ENCODE measurements around the gene OR5A2.

Gene OR5A2

DNA sequence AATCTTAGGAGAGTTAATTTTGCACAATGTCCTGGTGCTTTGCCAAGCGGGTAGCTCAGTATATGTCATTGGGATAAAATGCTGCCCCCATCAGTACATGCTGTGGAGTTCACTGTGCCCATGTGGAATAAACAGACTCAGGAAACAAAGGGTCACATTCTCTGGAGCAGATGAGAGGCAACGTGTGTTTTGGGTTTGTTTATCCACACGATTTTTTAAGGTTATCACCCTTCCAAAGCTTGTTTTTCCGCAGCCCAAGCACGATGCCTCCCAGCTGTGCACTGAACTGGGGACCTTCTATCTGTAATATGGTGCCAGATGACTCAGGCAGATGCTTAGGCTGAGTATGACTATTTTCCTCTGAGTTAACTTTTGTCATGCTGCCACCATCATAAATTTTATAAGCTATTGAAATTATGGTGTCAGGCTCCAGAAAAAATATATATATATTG is 37.0 kb upstream of the OR5A2 start:
- Histone ChIP-seq H3K36me3 (replicated peaks; ENCODE audit: insufficient read depth, low read length) (no peaks in the 10 kb centered on the region), H3K9ac (ENCODE audit: low read length) (no peak overlapping the region), H3K4me1 (ENCODE audit: low read length) (no peaks in the 10 kb centered on the region), H2AFZ (ENCODE audit: low read length) (no peak overlapping the region), H3K9me2 (replicated peaks; ENCODE audit: insufficient read depth, low read length) (no peaks in the 10 kb centered on the region), H3K4me3 (ENCODE audit: low read length) (no peak overlapping the region), H3K4me2 (ENCODE audit: low read depth, low read length) (no peak overlapping the region), H3K27ac (ENCODE audit: low read length) (no peak overlapping the region), H4K20me1 (ENCODE audit: insufficient read depth, low read length) (no peaks in the 10 kb centered on the region), H3K27me3 (replicated peaks; ENCODE audit: insufficient read depth, low read length) (no peaks in the 10 kb centered on the region), H3K79me2 (ENCODE audit: low read length) (no peaks in the 10 kb centered on the region), H3K9me3 (replicated peaks; ENCODE audit: insufficient read depth, low read length) (no peaks in the 10 kb centered on the region), H3F3A (ENCODE audit: insufficient read depth, low read length) (no peaks in the 10 kb centered on the region)
- DNase-seq: no peak
- TF ChIP-seq EZH2 (optimal IDR thresholded peaks at IDR 0.05; ENCODE audit: low read depth, low read length) (no peak), EZH2phosphoT487 (IDR thresholded peaks at IDR 0.05; ENCODE audit: low read length) (no peak)
- TF ChIP-seq, protein P1, sequence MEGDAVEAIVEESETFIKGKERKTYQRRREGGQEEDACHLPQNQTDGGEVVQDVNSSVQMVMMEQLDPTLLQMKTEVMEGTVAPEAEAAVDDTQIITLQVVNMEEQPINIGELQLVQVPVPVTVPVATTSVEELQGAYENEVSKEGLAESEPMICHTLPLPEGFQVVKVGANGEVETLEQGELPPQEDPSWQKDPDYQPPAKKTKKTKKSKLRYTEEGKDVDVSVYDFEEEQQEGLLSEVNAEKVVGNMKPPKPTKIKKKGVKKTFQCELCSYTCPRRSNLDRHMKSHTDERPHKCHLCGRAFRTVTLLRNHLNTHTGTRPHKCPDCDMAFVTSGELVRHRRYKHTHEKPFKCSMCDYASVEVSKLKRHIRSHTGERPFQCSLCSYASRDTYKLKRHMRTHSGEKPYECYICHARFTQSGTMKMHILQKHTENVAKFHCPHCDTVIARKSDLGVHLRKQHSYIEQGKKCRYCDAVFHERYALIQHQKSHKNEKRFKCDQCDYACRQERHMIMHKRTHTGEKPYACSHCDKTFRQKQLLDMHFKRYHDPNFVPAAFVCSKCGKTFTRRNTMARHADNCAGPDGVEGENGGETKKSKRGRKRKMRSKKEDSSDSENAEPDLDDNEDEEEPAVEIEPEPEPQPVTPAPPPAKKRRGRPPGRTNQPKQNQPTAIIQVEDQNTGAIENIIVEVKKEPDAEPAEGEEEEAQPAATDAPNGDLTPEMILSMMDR (IDR thresholded peaks at IDR 0.05; ENCODE audit: low read length): no peak

DNA sequence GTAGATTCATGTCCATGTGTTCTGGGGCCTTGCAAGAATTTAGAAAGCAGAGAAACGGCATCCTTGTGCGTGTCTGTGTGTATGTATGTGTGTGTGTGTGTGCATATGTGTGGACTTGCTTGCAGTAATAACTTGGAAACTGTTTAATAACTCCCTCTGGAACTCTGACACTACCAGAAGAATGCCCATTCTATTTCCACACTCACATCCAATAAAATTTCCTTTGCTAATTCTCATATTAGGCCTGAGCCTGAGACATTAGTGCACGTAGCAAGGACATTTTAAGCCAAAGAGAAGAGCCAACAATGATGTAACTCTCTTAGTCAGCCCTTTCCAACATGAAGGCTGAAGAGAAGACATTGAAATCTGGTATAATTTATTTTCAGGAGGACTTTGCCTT is 33.7 kb upstream of the OR5A2 start:
- no peaks in the 10 kb centered on the region for H3K36me3 ChIP-seq (replicated peaks; ENCODE audit: insufficient read depth, low read length)
- no peak overlapping the region for H3K9ac ChIP-seq (ENCODE audit: low read length)
- H3K4me2 ChIP-seq (ENCODE audit: low read depth, low read length): no peak overlapping the region
- H3K9me3 ChIP-seq (replicated peaks; ENCODE audit: insufficient read depth, low read length): no peaks in the 10 kb centered on the region
- no peak overlapping the region for H2AFZ ChIP-seq (ENCODE audit: low read length)
- H3K9me2 ChIP-seq (replicated peaks; ENCODE audit: insufficient read depth, low read length): no peaks in the 10 kb centered on the region
- H3K4me1 ChIP-seq (ENCODE audit: low read length): no peaks in the 10 kb centered on the region
- no peaks in the 10 kb centered on the region for H3F3A ChIP-seq (ENCODE audit: insufficient read depth, low read length)
- TF ChIP-seq EZH2phosphoT487 (IDR thresholded peaks at IDR 0.05; ENCODE audit: low read length) (no peak), EZH2 (optimal IDR thresholded peaks at IDR 0.05; ENCODE audit: low read depth, low read length) (no peak)
- TF ChIP-seq, protein P1 (IDR thresholded peaks at IDR 0.05; ENCODE audit: low read length): no peak
- H3K79me2 ChIP-seq (ENCODE audit: low read length): no peaks in the 10 kb centered on the region
- no peak overlapping the region for H3K4me3 ChIP-seq (ENCODE audit: low read length)
- H4K20me1 ChIP-seq (ENCODE audit: insufficient read depth, low read length): no peaks in the 10 kb centered on the region
- no peaks in the 10 kb centered on the region for H3K27me3 ChIP-seq (replicated peaks; ENCODE audit: insufficient read depth, low read length)
- DNase-seq: no peak
- H3K27ac ChIP-seq (ENCODE audit: low read length): no peak overlapping the region

DNA sequence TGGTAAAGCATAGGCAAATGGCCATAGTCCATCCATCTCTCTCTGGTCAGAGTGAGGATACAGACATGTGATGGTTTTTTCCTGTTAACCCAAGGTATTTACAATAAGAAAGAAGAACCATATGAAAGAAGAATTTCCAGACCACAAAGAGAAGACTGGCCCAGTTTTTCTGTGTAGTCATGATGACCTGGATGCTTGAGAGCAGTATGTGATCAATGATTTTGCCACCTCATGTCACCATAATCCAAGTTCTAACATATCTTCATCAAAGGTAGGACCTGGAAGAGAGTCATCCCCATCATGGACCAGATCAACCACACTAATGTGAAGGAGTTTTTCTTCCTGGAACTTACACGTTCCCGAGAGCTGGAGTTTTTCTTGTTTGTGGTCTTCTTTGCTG is 30.4 kb upstream of the OR5A2 start, which contains the start of gene OR4D6:
OR4D6 (plus strand) TSS at position 301 of the 400 bp plus-strand sequence; CDS start at position 301, 0 bp downstream.
- Histone ChIP-seq H3K27me3 (replicated peaks; ENCODE audit: insufficient read depth, low read length) (no peaks in the 10 kb centered on the region), H4K20me1 (ENCODE audit: insufficient read depth, low read length) (no peaks in the 10 kb centered on the region), H3K4me1 (ENCODE audit: low read length) (no peaks in the 10 kb centered on the region), H3K4me2 (ENCODE audit: low read depth, low read length) (no peak within 1 kb of the TSS), H3K9ac (ENCODE audit: low read length) (no peak within 1 kb of the TSS), H3F3A (ENCODE audit: insufficient read depth, low read length) (no peaks in the 10 kb centered on the region), H3K36me3 (replicated peaks; ENCODE audit: insufficient read depth, low read length) (no peaks in the 10 kb centered on the region), H3K4me3 (ENCODE audit: low read length) (no peak within 1 kb of the TSS), H3K9me3 (replicated peaks; ENCODE audit: insufficient read depth, low read length) (no peaks in the 10 kb centered on the region), H2AFZ (ENCODE audit: low read length) (no peak within 1 kb of the TSS), H3K9me2 (replicated peaks; ENCODE audit: insufficient read depth, low read length) (no peaks in the 10 kb centered on the region), H3K27ac (ENCODE audit: low read length) (no peak within 1 kb of the TSS), H3K79me2 (ENCODE audit: low read length) (no peaks in the 10 kb centered on the region)
- no peak for DNase-seq
- TF ChIP-seq EZH2 (optimal IDR thresholded peaks at IDR 0.05; ENCODE audit: low read depth, low read length): no peak
- TF ChIP-seq EZH2phosphoT487 (IDR thresholded peaks at IDR 0.05; ENCODE audit: low read length): no peak
- TF ChIP-seq, protein P1 (IDR thresholded peaks at IDR 0.05; ENCODE audit: low read length): no peak
